Spleen (tissue), 11 donors: ENCODE data around the gene YARS1. TPM values are rescaled to one million over a fixed set of nuclear protein-coding genes. Genes with fewer than 3 reads are reported as not detected.

Experiments
- DNase-seq: peaks from one replicate; pipeline ENCODE4 v3.0.0-alpha.2; 2020
- H3K27ac ChIP-seq, 8 donors: fragments of 200-600 bp; sonication (generic) in 7 of 8; 1 replicate in 4 of 8; 2 replicates in 4 of 8; pipeline versions ENCODE4 v1.5.0 to v1.8.0; 2016 to 2021; ENCODE audit warnings: inconsistent platforms in 4 of 8, mild to moderate bottlenecking in 4 of 8, moderate library complexity in 1 of 8
- H3K27me3 ChIP-seq, 7 donors: fragments of 200-600 bp; sonication (generic) in 6 of 7; replicated peaks in 1 of 7; 1 replicate in 4 of 7; 2 replicates in 3 of 7; pipeline versions ENCODE4 v1.5.0 to v1.8.0; 2016 to 2021; ENCODE audit warnings: inconsistent platforms in 3 of 7, mild to moderate bottlenecking in 1 of 7
- H3K36me3 ChIP-seq, 6 donors: fragments of 200-600 bp; sonication (generic) in 5 of 6; 1 replicate in 4 of 6; 2 replicates in 2 of 6; pipeline versions ENCODE4 v1.5.0 to v1.8.0; 2016 to 2021; ENCODE audit warnings: inconsistent platforms in 2 of 6
- H3K4me1 ChIP-seq, 6 donors: fragments of 200-600 bp; sonication (generic) in 5 of 6; 1 replicate in 3 of 6; 2 replicates in 3 of 6; pipeline versions ENCODE4 v1.5.0 to v1.8.0; 2016 to 2021; ENCODE audit warnings: inconsistent platforms in 3 of 6
- H3K4me3 ChIP-seq, 8 donors: fragments of 200-600 bp; sonication (generic) in 7 of 8; 1 replicate in 4 of 8; 2 replicates in 4 of 8; pipeline versions ENCODE4 v1.5.0 to v1.8.0; 2016 to 2021; ENCODE audit warnings: inconsistent platforms in 4 of 8, mild to moderate bottlenecking in 4 of 8, moderate library complexity in 2 of 8
- H3K9me3 ChIP-seq, 8 donors: fragments of 200-600 bp; sonication (generic) in 7 of 8; 1 replicate in 4 of 8; 2 replicates in 4 of 8; pipeline versions ENCODE4 v1.5.0 to v1.8.0; 2016 to 2021; ENCODE audit warnings: inconsistent platforms in 4 of 8
- POLR2A ChIP-seq, 3 donors: fragments of 450-650 bp; IDR thresholded peaks; one replicate each; pipeline ENCODE4 v1.5.1; 2017; ENCODE audit warnings: antibody characterized with exemption in 3 of 3, mild to moderate bottlenecking in 1 of 3
- POLR2AphosphoS5 ChIP-seq, 3 donors: sonication (generic); formaldehyde crosslinking; IDR thresholded peaks; one replicate each; pipeline ENCODE4 v1.5.1; 2017; ENCODE audit warnings: antibody characterized with exemption in 3 of 3
- WGBS, 5 donors: extraction: QIAGEN DNeasy Blood & Tissue Kit in 3 of 5; methylation state at CpG; one replicate each; pipeline versions ENCODE4 v1.1.5 to v1.1.7; 2013 to 2018; 5-methylcytosine and 5-hydroxymethylcytosine counted together
- intact Hi-C: fragments of 100-400 bp; cut with DNase I; formaldehyde crosslinking; loops from one replicate; pipeline ENCODE4 v1.15.0; 2023; ENCODE audit warnings: low total_unique reads
- polyA plus RNA-seq, 3 donors: library from polyadenylated mRNA; stranded (reverse); fragments of 200-250 nt; gene quantifications; one replicate each; pipeline ENCODE4 v1.2.1, GENCODE V29; 2013
- total RNA-seq, 7 donors: library from RNA; depleted of rRNA in 3 of 7; stranded (reverse); fragments of >200 nt in 3 of 7; fragmentation: NEBNext Ultra II Directional in 4 of 7; extraction: Animal tissue kit (Norgen Biotek cat#: 25700) in 4 of 7; gene quantifications; one replicate each; pipeline versions ENCODE4 v1.1.0 to v1.2.1, GENCODE V29; 2016 to 2021
- TF ChIP-seq, protein P1 (sequence below), 11 experiments: fragments of 200-600 bp in 7 of 11; fragments of 450-650 bp in 4 of 11; sonication (generic) in 4 of 11; IDR thresholded peaks in 8 of 11; conservative IDR thresholded peaks in 3 of 11; 1 replicate in 7 of 11; 2 replicates in 4 of 11; pipeline versions ENCODE4 v1.4.0 to v1.8.0; 2016 to 2021; ENCODE audit warnings: antibody characterized with exemption in 11 of 11, inconsistent platforms in 4 of 11, mild to moderate bottlenecking in 1 of 11
- donor health status: healthy with polysubstance abuse.
- donor health status: DM: no; HTN: no; CAD: no; lungs with moderate emphysema.
- donor health status: DM: no; HTN: no; CAD: no.
- donor health status: Bipolar disorder and iron deficiency.
- donor health status: healthy.
- donor health status: DM: no; HTN: no; CAD: no.
- donor health status: DM: yes; HTN: yes; CAD: no.

YARS1 gene
- total and polyA plus RNA-seq, 10 donors, result 25.7 to 112 (median 52.1) TPM

DNA sequence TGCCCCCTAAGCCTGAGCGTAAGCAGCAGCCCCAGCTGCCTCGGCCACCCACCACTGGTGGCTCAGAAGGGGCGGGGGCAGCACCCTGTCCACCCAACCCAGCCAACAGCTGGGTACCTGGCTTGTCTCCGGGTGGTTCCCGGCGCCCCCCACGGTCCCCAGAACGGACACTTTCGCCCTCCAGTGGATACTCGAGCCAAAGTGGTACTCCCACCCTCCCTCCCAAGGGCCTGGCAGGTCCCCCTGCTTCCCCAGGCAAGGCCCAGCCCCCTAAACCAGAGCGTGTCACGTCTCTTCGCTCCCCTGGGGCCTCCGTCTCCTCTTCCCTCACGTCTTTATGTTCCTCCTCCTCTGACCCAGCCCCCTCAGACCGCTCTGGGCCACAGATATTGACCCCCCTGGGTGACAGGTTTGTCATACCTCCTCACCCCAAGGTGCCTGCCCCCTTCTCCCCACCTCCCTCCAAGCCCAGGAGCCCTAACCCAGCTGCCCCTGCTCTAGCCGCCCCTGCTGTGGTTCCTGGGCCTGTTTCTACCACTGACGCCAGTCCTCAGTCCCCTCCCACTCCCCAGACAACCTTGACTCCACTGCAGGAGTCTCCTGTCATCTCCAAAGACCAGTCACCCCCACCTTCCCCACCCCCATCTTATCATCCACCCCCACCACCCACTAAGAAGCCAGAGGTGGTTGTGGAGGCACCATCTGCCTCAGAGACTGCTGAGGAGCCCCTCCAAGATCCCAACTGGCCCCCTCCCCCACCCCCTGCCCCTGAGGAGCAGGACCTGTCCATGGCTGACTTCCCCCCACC is 46.2 kb downstream of the YARS1 start:
- no peak overlapping the region for H3K4me3 ChIP-seq
- H3K27ac ChIP-seq, result no peak overlapping the region
- peak; percentile 49 for DNase-seq
- H3K9me3 ChIP-seq, result no peaks in the 10 kb centered on the region
- H3K27me3 ChIP-seq, result no peaks in the 10 kb centered on the region
- peaks cover 0 to 18% (median 3%) of the 10 kb centered on the region in 6 donors for H3K4me1 ChIP-seq
- intact Hi-C loops, result loop anchor here (5.0 kb wide), 1 partner anchor 59 kb away; no protein-coding TSS in a partner anchor
- WGBS, 5 donors, result 80 to 91% (median 85%) methylated on average over 15 to 18 of the region's 18 CpGs
- TF ChIP-seq, protein P1, sequence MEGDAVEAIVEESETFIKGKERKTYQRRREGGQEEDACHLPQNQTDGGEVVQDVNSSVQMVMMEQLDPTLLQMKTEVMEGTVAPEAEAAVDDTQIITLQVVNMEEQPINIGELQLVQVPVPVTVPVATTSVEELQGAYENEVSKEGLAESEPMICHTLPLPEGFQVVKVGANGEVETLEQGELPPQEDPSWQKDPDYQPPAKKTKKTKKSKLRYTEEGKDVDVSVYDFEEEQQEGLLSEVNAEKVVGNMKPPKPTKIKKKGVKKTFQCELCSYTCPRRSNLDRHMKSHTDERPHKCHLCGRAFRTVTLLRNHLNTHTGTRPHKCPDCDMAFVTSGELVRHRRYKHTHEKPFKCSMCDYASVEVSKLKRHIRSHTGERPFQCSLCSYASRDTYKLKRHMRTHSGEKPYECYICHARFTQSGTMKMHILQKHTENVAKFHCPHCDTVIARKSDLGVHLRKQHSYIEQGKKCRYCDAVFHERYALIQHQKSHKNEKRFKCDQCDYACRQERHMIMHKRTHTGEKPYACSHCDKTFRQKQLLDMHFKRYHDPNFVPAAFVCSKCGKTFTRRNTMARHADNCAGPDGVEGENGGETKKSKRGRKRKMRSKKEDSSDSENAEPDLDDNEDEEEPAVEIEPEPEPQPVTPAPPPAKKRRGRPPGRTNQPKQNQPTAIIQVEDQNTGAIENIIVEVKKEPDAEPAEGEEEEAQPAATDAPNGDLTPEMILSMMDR (IDR thresholded peaks at IDR 0.05 in 8 of 11, conservative IDR thresholded peaks at IDR 0.05 in 3 of 11), result no peak
- TF ChIP-seq POLR2AphosphoS5 (IDR thresholded peaks at IDR 0.05) (no peak), POLR2A (IDR thresholded peaks at IDR 0.05) (no peak)
- H3K36me3 ChIP-seq, result peaks cover 0 to 27% (median 20%) of the 10 kb centered on the region in 6 donors

DNA sequence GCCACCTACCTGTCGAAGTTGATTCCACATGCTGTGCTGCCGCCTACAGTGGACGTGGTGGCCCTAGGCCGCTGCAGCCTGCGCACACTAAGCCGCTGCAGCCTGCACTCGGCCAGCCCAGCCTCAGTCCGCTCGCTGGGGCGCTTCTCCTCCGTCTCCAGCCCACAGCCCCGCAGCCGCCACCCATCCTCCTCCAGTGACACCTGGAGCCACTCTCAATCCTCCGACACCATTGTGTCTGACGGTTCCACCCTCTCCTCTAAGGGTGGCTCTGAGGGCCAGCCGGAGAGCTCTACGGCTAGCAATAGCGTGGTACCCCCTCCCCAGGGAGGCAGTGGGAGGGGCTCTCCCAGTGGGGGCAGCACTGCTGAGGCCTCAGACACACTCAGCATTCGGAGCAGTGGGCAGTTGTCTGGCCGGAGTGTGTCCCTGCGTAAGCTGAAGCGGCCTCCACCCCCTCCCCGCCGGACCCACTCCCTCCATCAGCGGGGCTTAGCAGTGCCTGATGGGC is 46.9 kb downstream of the YARS1 start:
- intact Hi-C loops, result loop anchor here (5.0 kb wide), 1 partner anchor 58 kb away; no protein-coding TSS in a partner anchor
- 92 to 97% (median 95%) methylated on average over 17 to 25 of the region's 25 CpGs for WGBS, 5 donors
- Histone ChIP-seq H3K27me3 (no peaks in the 10 kb centered on the region), H3K36me3 (peaks cover 0 to 20% (median 14%) of the 10 kb centered on the region in 6 donors), H3K4me1 (peaks cover 0 to 12% (median 3%) of the 10 kb centered on the region in 6 donors), H3K9me3 (no peaks in the 10 kb centered on the region), H3K4me3 (no peak overlapping the region), H3K27ac (no peak overlapping the region)
- TF ChIP-seq, protein P1 (IDR thresholded peaks at IDR 0.05 in 8 of 11, conservative IDR thresholded peaks at IDR 0.05 in 3 of 11), result no peak
- peak in 1 of 3 donors; percentile 22 for TF ChIP-seq POLR2AphosphoS5 (IDR thresholded peaks at IDR 0.05)
- no peak for DNase-seq

DNA sequence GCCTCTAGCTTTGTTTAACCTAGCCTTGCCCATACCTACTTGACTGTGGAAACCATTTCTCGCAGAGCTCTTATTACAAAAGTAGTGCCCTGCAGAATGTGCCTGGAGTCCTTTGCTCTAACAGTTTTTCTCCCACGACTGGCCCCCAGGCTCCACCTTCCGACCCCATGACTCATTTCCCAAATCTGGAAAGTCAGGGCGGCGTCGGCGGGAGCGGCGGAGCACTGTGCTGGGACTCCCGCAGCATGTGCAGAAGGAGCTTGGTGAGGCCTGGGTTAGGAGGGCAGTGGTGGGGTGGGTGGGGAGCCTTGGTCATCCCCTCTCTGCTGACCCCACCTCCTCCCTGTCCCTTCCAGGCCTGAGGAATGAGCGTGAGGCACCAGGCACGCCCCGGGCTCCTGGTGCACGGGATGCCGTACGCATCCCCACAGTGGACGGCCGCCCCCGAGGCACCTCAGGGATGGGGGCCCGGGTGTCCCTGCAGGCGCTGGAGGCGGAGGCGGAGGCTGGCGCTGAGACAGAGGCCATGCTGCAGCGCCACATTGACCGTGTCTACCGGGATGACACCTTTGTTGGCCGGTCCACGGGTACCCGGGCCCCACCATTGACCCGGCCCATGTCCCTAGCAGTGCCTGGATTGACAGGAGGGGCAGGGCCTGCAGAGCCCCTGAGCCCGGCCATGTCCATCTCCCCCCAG is 47.5 kb downstream of the YARS1 start:
- WGBS, 5 donors, result 84 to 93% (median 90%) methylated on average over 18 to 32 of the region's 32 CpGs
- H3K4me1 ChIP-seq, result peaks cover 0 to 11% (median 3%) of the 10 kb centered on the region in 6 donors
- H3K27me3 ChIP-seq, result no peaks in the 10 kb centered on the region
- H3K9me3 ChIP-seq, result no peaks in the 10 kb centered on the region
- H3K27ac ChIP-seq, result no peak overlapping the region
- no peak overlapping the region for H3K4me3 ChIP-seq
- H3K36me3 ChIP-seq, result peaks cover 0 to 14% (median 8%) of the 10 kb centered on the region in 6 donors
- TF ChIP-seq, protein P1 (IDR thresholded peaks at IDR 0.05 in 8 of 11, conservative IDR thresholded peaks at IDR 0.05 in 3 of 11), result no peak
- no peak for TF ChIP-seq POLR2AphosphoS5 (IDR thresholded peaks at IDR 0.05)
- no peak for TF ChIP-seq POLR2A (IDR thresholded peaks at IDR 0.05)
- intact Hi-C loops, result loop anchor here (5.0 kb wide), 1 partner anchor 57 kb away; no protein-coding TSS in a partner anchor
- DNase-seq, result no peak
